Astrocyte (in vitro differentiated cells and primary cell): ENCODE data around the gene GATA6. TPM values are rescaled to one million over a fixed set of nuclear protein-coding genes. Genes with fewer than 3 reads are reported as not detected.

Source experiments
- DNase-seq: peaks from one replicate; pipeline ENCODE4 v3.0.0-alpha.2; 2010; ENCODE audit warnings: low read depth
- FAIRE-seq: peaks from 2 replicates; lab custom pipeline; 2011; peaks lifted over from hg19 to GRCh38; lab: Jason Lieb, UNC
- H2AFZ ChIP-seq: 2 replicates; pipeline ENCODE4 v1.6.0; 2012; ENCODE audit warnings: low read depth, low read length, inconsistent platforms
- H3K27ac ChIP-seq: 2 replicates; pipeline ENCODE4 v1.5.1; 2011; ENCODE audit warnings: low read depth, low read length, inconsistent platforms
- H3K27me3 ChIP-seq: 2 replicates; pipeline ENCODE4 v1.6.0; 2011; ENCODE audit warnings: low read length, inconsistent platforms; ENCODE audit not compliant: insufficient read depth
- H3K36me3 ChIP-seq: 2 replicates; pipeline ENCODE4 v1.5.1; 2011; ENCODE audit warnings: low read length, inconsistent platforms; ENCODE audit not compliant: insufficient read depth
- H3K4me1 ChIP-seq: 2 replicates; pipeline ENCODE4 v1.5.1; 2011; ENCODE audit warnings: low read length, inconsistent platforms; ENCODE audit not compliant: insufficient read depth
- H3K4me2 ChIP-seq: 2 replicates; pipeline ENCODE4 v1.6.0; 2012; ENCODE audit warnings: low read length, inconsistent platforms
- H3K4me3 ChIP-seq: 2 replicates; pipeline ENCODE4 v1.5.1; 2011; ENCODE audit warnings: low read depth, mild to moderate bottlenecking, low read length, inconsistent platforms; ENCODE audit not compliant: insufficient read depth
- H3K79me2 ChIP-seq: 2 replicates; pipeline ENCODE4 v1.6.0; 2012; ENCODE audit warnings: mild to moderate bottlenecking, low read length, inconsistent platforms; ENCODE audit not compliant: insufficient read depth
- H3K9ac ChIP-seq: 2 replicates; pipeline ENCODE4 v1.6.0; 2012; ENCODE audit warnings: mild to moderate bottlenecking, low read length, inconsistent platforms
- H3K9me3 ChIP-seq: 2 replicates; pipeline ENCODE4 v1.5.1; 2012; ENCODE audit warnings: low read depth, mild to moderate bottlenecking, low read length, inconsistent platforms; ENCODE audit not compliant: insufficient read depth
- H4K20me1 ChIP-seq: 2 replicates; pipeline ENCODE4 v1.6.0; 2012; ENCODE audit warnings: low read length, inconsistent platforms; ENCODE audit not compliant: insufficient read depth
- H3K27ac Mint-ChIP-seq: one replicate; pipeline ENCODE4 v1.8.0; 2021; ENCODE audit warnings: mild to moderate bottlenecking, mixed read lengths; ENCODE audit not compliant: unreplicated experiment
- H3K27me3 Mint-ChIP-seq: one replicate; pipeline ENCODE4 v1.8.0; 2021; ENCODE audit warnings: low read depth, mixed read lengths; ENCODE audit not compliant: unreplicated experiment
- H3K36me3 Mint-ChIP-seq: one replicate; pipeline ENCODE4 v1.8.0; 2021; ENCODE audit warnings: low read depth, mixed read lengths; ENCODE audit not compliant: unreplicated experiment
- H3K4me1 Mint-ChIP-seq: one replicate; pipeline ENCODE4 v1.8.0; 2021; ENCODE audit warnings: low read depth, mixed read lengths; ENCODE audit not compliant: unreplicated experiment
- H3K4me3 Mint-ChIP-seq: one replicate; pipeline ENCODE4 v1.8.0; 2021; ENCODE audit warnings: mild to moderate bottlenecking, moderate library complexity, mixed read lengths; ENCODE audit not compliant: unreplicated experiment
- H3K9me3 Mint-ChIP-seq: one replicate; pipeline ENCODE4 v1.8.0; 2021; ENCODE audit warnings: mild to moderate bottlenecking, mixed read lengths; ENCODE audit not compliant: unreplicated experiment
- CTCF ChIP-seq: IDR thresholded peaks from 2 replicates; pipeline ENCODE4 v1.5.1; 2011; ENCODE audit warnings: low read depth, mild to moderate bottlenecking, inconsistent platforms, low read length, moderate library complexity; ENCODE audit not compliant: insufficient read depth
- EZH2 ChIP-seq: IDR thresholded peaks from 2 replicates; pipeline ENCODE4 v1.6.1; 2012; ENCODE audit warnings: mild to moderate bottlenecking, low read length, inconsistent platforms; ENCODE audit not compliant: insufficient read depth
- total RNA-seq: library from RNA; stranded (reverse); gene quantifications from 2 replicates; pipeline ENCODE4 v1.2.1, GENCODE V29; 2021

The GATA6 gene
- total RNA-seq, 1 donor from 2014 or later: 9.4 TPM

GRCh38 chr18:22176420-22177326 lies 7.3 kb downstream of the GATA6 start:
- Mint-ChIP-seq H3K27me3 (peaks cover 71% of the 10 kb centered on the region), H3K27ac (peak overlapping the region; percentile 47), H3K4me3 (peak overlapping the region; percentile 78), H3K36me3 (peaks cover 30% of the 10 kb centered on the region), H3K9me3 (peaks cover 14% of the 10 kb centered on the region), H3K4me1 (peaks cover 4% of the 10 kb centered on the region)
- H3K9me3 ChIP-seq: no peaks in the 10 kb centered on the region
- H4K20me1 ChIP-seq: peaks cover 89% of the 10 kb centered on the region
- no peak for DNase-seq
- peak overlapping the region; percentile 62 for H3K9ac ChIP-seq
- TF ChIP-seq CTCF: no peak
- peak; percentile 42 for TF ChIP-seq EZH2
- H3K27ac ChIP-seq: no peak overlapping the region
- no peak for FAIRE-seq
- H3K27me3 ChIP-seq: peaks cover 23% of the 10 kb centered on the region
- H3K4me3 ChIP-seq: peak overlapping the region; percentile 50
- H3K4me2 ChIP-seq: peak overlapping the region; percentile 81
- peaks cover 89% of the 10 kb centered on the region for H3K79me2 ChIP-seq
- H2AFZ ChIP-seq: no peak overlapping the region
- H3K4me1 ChIP-seq: peaks cover 33% of the 10 kb centered on the region
- peaks cover 23% of the 10 kb centered on the region for H3K36me3 ChIP-seq

- Histone ChIP-seq H3K4me3 (no peak overlapping the region), H3K27me3 (peaks cover 22% of the 10 kb centered on the region), H3K9me3 (no peaks in the 10 kb centered on the region), H3K79me2 (peaks cover 86% of the 10 kb centered on the region), H3K4me1 (peaks cover 33% of the 10 kb centered on the region), H3K36me3 (peaks cover 28% of the 10 kb centered on the region), H4K20me1 (peaks cover 84% of the 10 kb centered on the region), H3K27ac (no peak overlapping the region), H3K9ac (no peak overlapping the region), H3K4me2 (peak overlapping the region; percentile 81), H2AFZ (no peak overlapping the region)
- no peak for TF ChIP-seq EZH2
- TF ChIP-seq CTCF: no peak
- Mint-ChIP-seq H3K36me3 (peaks cover 29% of the 10 kb centered on the region), H3K9me3 (peaks cover 14% of the 10 kb centered on the region), H3K4me1 (peaks cover 4% of the 10 kb centered on the region), H3K4me3 (peak overlapping the region; percentile 77), H3K27ac (no peak overlapping the region), H3K27me3 (peaks cover 71% of the 10 kb centered on the region)
- FAIRE-seq: no peak
- no peak for DNase-seq
These were observed 8.0 kb downstream of the GATA6 start for GRCh38 chr18:22177327-22177871.
